SIG-M5 (cell line): ENCODE data around the gene PDHX.
"Not testable (repeated sequence)": the region's sequence is repeated elsewhere in the genome, so short reads cannot be mapped to it uniquely, and the experiment has no call there.

Source experiments
- DNase-seq: peaks from one replicate; lab custom pipeline; 2025; lab: John Stamatoyannopoulos, UW

The PDHX gene

DNA sequence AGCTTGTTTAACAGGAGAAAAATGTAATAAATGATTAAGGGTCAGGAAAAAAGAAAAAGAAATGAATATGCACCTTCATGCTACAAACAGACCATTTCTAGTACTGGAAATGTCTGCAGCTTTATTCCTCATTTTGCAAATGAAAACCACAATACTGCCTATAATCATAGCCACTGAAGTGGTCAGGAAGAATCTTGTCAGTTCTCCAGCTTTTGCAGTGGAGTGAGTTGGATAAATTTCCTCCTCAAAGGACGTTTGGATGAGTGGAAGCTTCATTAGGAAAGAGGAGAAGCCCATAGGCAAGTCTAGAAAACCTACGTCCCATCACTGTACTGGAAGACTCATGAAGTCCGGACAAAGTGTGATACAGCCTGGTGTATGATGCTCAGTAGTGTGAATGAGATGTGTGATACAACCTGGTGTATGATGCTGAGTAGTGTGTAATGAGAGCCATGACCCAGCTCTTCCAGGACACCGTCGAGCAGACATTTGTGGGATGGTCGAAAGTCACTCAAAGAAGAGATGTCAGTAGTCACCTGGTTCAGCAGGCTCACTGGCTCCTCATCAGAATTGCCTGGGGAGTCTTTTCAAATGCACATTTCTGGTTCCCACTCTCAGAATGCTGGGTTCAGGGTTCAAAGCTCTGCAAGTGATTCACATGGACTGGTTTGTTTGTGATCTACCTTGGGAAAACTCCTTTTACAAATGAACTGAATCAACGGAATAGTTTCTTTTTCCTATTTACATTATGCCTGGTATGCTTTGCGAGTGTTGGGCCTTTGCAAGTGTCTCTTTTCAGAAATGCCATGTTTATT, 101.3 kb downstream of the PDHX start:
- DNase-seq, result no peak

DNA sequence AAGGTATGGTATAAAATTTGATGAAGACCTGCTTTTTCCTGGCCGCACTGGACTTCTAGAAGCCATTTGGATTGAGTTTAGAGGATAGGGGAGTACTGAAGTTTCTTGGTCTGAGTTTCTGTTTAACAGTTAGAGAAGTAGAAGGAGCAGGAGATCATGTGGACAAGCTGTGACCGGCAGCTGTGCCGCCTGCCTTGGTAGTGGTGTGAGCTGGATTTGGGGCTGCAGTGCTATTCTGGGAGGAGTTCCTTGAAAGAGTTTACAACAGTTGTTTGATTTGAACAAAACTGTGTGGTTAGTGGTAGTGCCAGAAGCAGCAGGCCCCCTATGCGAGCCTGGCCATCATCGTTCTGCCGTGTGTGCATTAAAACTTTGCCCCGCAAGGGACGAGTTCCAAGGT, 105.2 kb downstream of the PDHX start:
- DNase-seq, result no peak

- not testable (repeated sequence) for DNase-seq
Observed at GRCh38 chr11:35023940-35024339, 107.5 kb downstream of the PDHX start.

DNA sequence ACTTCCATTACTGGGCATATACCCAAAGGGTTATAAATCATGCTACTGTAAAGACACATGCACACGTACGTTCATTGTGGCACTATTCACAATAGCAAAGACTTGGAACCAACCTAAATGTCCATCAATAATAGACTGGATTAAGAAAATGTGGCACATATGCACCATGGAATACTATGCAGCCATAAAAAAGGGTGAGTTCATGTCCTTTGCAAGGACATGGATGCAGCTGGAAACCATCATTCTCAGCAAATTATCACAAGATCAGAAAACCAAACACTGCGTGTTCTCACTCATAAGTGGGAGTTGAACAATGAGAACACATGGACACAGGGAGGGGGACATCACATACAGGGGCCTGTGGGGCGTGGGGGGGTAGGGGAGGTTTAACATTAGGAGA, 111.6 kb downstream of the PDHX start:
- DNase-seq, result not testable (repeated sequence)

GRCh38 chr11:35029979-35030682, 113.7 kb downstream of the PDHX start:
- DNase-seq, result no peak

DNA sequence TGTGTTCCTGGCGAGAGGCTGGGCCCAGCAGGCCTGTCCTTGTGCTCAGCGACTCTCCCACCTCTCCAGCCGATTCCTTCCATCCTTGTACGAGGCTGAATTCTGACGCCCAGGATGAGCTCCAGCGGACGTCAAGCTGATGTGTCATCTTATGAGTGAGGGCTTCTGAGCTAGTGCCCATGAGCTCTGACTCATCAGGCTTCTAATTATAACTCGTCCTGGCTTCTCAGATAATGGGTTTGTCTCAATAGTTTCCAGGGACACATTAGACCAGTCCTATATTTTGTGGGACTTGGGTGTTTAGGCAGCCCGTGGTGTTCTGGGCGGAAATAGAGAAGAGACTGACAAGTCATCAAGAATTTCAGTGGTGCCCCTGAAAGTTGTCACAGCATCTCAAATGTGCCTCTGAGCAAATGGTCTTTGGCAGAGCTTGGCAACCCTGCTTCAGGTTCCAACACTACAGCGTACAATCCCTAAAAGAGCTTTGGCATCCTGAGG, 114.3 kb downstream of the PDHX start:
- peak; percentile 56 for DNase-seq

- no peak for DNase-seq
Observed at GRCh38 chr11:35031346-35031745, 114.9 kb downstream of the PDHX start.

GRCh38 chr11:35031867-35032266, 115.4 kb downstream of the PDHX start:
- no peak for DNase-seq

DNA sequence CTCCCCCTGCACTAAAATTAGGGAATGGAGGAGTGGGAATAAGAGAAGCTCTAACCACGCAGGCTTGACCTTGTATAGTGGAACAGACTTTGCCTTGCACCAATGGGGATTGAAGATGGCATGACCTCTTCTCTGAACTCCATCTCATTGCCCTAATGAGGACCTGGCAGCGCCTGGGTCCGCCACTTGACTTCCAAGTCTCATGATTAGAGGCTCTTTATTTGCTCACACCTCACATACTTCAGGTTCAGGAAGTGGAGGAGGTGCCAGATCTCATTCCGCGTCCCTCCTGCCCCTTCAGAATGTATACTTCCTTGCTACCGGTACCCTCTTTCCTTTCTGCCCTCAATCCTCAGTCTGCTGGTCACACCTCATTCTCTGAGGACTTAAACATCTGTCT, 116.6 kb downstream of the PDHX start:
- DNase-seq, result no peak

GRCh38 chr11:35034401-35034800, 118.0 kb downstream of the PDHX start:
- DNase-seq, result no peak

DNA sequence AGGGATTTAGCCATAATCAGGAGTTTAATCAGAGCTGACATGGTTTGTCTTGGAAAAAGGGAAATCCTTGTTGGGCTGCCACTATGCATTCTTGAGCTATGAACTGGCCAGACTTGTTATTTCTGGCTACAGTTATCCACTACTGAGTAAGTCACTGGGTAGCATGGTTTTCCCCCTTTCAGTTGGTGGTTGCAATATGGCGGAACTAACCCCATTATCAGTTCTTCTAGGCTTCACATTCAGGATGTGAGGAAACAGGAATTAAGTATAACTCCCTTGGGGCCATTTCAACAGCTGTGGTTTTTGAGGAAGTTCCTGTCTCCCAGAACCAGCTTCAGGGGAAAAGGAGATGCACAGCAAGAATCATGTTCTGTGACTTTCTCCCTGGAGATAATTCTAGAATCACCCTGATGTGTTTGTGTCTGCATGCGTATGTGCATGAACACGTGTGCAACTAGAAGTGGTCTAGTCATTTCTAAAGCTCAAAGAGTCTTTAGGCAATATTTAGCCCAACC, 119.5 kb downstream of the PDHX start:
- peak; percentile 84 for DNase-seq

GRCh38 chr11:35036639-35037038, 120.2 kb downstream of the PDHX start:
- no peak for DNase-seq

DNA sequence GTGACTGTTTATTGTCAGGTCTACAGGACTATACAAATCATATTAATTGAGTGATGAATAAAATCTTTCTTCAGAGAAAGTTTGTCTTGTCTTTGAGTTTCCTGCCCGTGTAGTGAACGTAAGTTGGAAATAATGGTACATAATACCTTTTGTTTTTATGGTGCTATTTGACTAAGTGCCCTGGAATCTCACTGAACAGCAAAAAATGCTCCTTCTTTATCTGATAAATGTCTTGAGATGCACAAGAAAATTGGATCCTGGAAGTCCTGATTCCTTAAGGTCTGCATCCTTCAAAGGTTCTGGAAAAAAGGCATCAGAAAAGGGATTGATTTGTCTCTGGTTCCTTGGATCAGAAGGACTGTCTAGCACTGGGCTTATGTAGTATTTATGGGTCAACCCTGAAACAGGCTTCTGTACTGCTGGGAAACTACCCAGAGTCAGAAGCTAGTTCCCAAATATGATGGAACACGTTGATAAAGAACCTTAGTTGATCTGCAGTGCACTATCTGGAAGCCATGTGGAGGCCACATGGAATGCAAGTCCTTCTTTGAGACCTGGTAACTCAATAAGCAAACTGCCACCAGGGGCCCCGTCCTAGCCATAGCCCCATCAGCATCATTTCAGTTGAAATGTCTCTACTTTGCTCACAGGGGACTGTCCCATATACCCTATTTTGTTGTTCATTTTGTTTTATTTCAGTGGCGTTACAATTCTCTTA, 122.0 kb downstream of the PDHX start:
- DNase-seq, result no peak

DNA sequence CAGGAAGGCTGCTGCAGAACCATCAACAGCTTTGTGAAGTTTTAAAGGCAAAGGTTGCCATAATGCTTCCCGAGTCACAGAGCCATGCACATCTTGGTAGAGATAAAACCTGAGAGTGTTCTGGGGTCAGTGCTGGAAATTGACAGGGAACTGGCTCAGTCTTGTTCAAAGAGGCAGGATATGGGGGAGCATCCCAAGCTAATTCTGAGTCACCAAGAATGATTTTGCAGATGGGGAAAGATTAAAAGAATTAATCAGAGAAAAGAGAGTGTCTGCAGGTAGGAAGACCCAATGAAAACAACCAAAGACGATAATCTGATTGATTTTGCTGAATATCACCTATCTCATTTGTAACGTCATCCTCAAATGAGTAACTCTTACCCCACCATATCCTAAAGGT, 122.7 kb downstream of the PDHX start:
- no peak for DNase-seq

DNA sequence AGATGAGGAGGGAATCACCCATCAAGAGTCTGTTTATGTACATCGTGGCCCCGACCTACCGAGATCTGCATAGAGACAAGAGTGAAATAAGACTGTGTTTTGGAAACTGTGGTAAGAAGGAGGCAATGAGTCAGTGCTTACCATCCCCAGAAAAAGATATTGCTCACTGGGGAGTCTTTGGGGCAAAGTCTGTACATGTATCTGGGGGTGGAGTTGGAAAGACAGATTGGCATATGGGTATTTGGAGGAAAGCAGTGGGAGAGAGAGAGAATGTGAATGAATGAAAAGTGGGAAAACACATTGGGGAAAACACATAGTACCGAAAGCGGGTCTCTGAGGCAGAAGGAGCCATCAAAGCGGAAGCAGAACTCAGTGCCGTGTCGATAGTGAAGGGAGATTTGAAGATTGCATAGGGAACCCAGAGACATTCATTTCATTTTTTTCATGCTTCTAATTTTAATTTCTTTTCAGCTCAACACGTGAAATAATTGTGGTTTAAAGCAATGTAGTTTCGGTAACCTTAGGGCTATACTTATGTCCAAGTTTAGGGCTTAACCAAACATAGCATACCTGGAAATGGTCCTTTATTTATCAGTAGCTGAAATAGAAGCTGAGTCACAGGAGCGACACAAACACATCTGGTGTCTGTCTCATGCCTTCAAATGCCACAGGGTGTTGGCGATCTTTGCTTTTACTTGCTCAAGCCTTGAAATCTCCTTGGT, 124.0 kb downstream of the PDHX start:
- peak; percentile 90 for DNase-seq

- DNase-seq, result peak; percentile 4
Observed at GRCh38 chr11:35041070-35041554, 124.7 kb downstream of the PDHX start.

DNA sequence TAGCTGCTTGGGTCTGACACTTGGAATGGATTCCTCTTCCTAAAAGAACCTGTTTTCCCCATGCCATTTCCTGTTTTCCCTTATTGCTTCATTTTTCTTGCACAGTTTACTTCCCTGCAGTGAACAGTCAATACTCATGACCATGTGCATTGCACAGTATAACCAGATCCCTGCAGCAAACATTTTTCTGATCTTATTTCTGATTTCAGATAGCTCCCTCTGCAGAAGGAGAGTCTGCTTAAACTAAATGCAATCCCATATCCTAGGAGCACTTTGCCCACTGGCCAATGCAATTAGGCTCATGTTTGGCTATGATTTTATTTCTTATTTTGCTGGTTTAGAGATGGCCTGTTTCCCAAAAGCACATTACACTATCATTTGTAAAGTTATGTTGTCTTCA, 125.8 kb downstream of the PDHX start:
- DNase-seq, result no peak

DNA sequence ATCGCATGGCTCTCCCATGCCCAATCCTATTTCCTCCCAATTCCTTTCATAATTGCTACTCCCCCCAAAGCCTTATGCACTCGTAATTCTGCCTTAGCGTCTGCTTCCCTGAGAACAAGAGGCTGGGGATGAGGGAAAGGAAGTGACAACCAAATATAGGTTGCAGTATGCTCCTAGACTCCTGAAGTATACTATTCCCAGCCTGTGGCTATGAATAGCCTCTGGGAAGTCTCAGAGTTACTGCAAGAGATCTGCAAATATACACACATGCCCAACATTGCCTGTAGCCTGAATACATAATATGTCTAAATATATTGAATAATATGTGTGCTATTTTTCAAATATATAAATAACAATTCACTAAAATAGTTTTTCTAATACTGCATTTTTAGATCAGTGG, 126.5 kb downstream of the PDHX start:
- DNase-seq, result no peak

DNA sequence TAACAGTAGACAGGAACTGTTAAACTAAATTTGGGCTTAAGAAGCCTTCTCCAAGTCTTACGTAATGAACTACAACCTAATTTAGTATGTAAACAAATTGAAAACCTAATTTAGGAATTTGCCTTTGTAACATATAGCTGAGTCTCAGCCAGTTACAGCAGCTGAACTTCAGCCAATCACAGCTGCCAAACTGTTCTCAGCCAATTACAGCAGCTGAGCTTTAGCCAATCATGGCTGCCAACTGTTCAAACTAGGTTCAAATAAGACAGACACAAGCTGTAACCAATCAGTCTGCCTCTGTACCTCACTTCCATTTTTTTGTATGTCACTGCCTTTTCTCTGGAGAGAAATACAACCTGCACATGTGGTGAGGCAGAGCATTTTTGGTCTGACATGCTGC, 127.5 kb downstream of the PDHX start:
- peak; percentile 61 for DNase-seq

GRCh38 chr11:35045236-35045820, 128.9 kb downstream of the PDHX start:
- no peak for DNase-seq
